Sigmoid colon (tissue), 7 donors: ENCODE data around the gene TIAM1. TPM values are rescaled to one million over a fixed set of nuclear protein-coding genes. Genes with fewer than 3 reads are reported as not detected.

Experiments used
- DNase-seq: peaks from one replicate; pipeline ENCODE4 v3.0.0-alpha.2; 2019
- H3K27ac ChIP-seq, 4 donors: fragments of 200-600 bp; sonication (generic); one replicate each; pipeline ENCODE4 v1.5.1; 2016 to 2019; ENCODE audit warnings: mild to moderate bottlenecking in 1 of 4
- H3K27me3 ChIP-seq, 3 donors: fragments of 200-600 bp; sonication (generic); one replicate each; pipeline ENCODE4 v1.5.1; 2019; ENCODE audit warnings: mild to moderate bottlenecking in 1 of 3
- H3K36me3 ChIP-seq, 4 donors: fragments of 200-600 bp; sonication (generic); one replicate each; pipeline ENCODE4 v1.5.1; 2016 to 2019
- H3K4me1 ChIP-seq, 4 donors: fragments of 200-600 bp; sonication (generic); one replicate each; pipeline ENCODE4 v1.5.1; 2017 to 2019
- H3K4me3 ChIP-seq, 4 donors: fragments of 200-600 bp; sonication (generic); one replicate each; pipeline ENCODE4 v1.5.1; 2017 to 2019; ENCODE audit warnings: mild to moderate bottlenecking in 2 of 4, moderate library complexity in 1 of 4
- H3K9me3 ChIP-seq, 4 donors: fragments of 200-600 bp in 3 of 4; sonication (generic) in 3 of 4; one replicate each; pipeline versions ENCODE4 v1.5.1 to v1.6.1; 2013 to 2019
- EP300 ChIP-seq, 4 donors: sonication (generic); formaldehyde crosslinking; IDR thresholded peaks; one replicate each; pipeline ENCODE4 v1.6.1; 2017; ENCODE audit warnings: antibody characterized with exemption in 4 of 4
- POLR2A ChIP-seq, 2 donors: fragments of 450-650 bp; IDR thresholded peaks; one replicate each; pipeline ENCODE4 v1.6.1; 2016; ENCODE audit warnings: antibody characterized with exemption in 2 of 2, mild to moderate bottlenecking in 2 of 2, moderate library complexity in 2 of 2
- POLR2AphosphoS5 ChIP-seq, 4 donors: sonication (generic); formaldehyde crosslinking; IDR thresholded peaks; one replicate each; pipeline ENCODE4 v1.6.1; 2017; ENCODE audit warnings: antibody characterized with exemption in 4 of 4
- WGBS, 2 donors: extraction: QIAGEN DNeasy Blood & Tissue Kit; methylation state at CpG; one replicate each; pipeline ENCODE4 v1.1.7; 2013; 5-methylcytosine and 5-hydroxymethylcytosine counted together
- intact Hi-C: fragments of 100-400 bp; cut with DNase I; formaldehyde crosslinking; loops from one replicate; pipeline ENCODE4 v1.15.1; 2023
- polyA plus RNA-seq, 3 donors: library from polyadenylated mRNA; stranded (reverse); fragments of 200-250 nt; gene quantifications; one replicate each; pipeline ENCODE4 v1.2.3, GENCODE V29; 2013
- total RNA-seq, 4 donors: library from RNA; depleted of rRNA; stranded (reverse); fragments of >200 nt; gene quantifications; one replicate each; pipeline ENCODE4 v1.1.0, GENCODE V29; 2016
- TF ChIP-seq, protein P1 (sequence below), 4 experiments: fragments of 450-650 bp in 3 of 4; fragments of 200-600 bp in 1 of 4; IDR thresholded peaks; one replicate each; pipeline ENCODE4 v1.5.1; 2016 to 2019; ENCODE audit warnings: antibody characterized with exemption in 4 of 4, mild to moderate bottlenecking in 3 of 4, moderate library complexity in 2 of 4
- donor health status: healthy with polysubstance abuse.
- donor health status: Bipolar disorder and iron deficiency.
- donor health status: healthy.

The TIAM1 gene
- total and polyA plus RNA-seq, 7 donors, result 1.2 to 20.5 (median 8.6) TPM

GRCh38 chr21:31156662-31157061 lies 187.4 kb downstream of the TIAM1 start:
- no peaks in the 10 kb centered on the region for H3K36me3 ChIP-seq
- peaks cover 0 to 4% (median 0%) of the 10 kb centered on the region in 3 donors for H3K27me3 ChIP-seq
- WGBS, 2 donors, result 89 to 93% methylated on average over 2 of the region's 2 CpGs
- intact Hi-C loops, result no loop called here
- peaks cover 0 to 10% (median 4%) of the 10 kb centered on the region in 4 donors for H3K9me3 ChIP-seq
- no peaks in the 10 kb centered on the region for H3K4me1 ChIP-seq
- no peak overlapping the region for H3K4me3 ChIP-seq
- DNase-seq, result no peak
- H3K27ac ChIP-seq, result no peak overlapping the region
- TF ChIP-seq, protein P1, sequence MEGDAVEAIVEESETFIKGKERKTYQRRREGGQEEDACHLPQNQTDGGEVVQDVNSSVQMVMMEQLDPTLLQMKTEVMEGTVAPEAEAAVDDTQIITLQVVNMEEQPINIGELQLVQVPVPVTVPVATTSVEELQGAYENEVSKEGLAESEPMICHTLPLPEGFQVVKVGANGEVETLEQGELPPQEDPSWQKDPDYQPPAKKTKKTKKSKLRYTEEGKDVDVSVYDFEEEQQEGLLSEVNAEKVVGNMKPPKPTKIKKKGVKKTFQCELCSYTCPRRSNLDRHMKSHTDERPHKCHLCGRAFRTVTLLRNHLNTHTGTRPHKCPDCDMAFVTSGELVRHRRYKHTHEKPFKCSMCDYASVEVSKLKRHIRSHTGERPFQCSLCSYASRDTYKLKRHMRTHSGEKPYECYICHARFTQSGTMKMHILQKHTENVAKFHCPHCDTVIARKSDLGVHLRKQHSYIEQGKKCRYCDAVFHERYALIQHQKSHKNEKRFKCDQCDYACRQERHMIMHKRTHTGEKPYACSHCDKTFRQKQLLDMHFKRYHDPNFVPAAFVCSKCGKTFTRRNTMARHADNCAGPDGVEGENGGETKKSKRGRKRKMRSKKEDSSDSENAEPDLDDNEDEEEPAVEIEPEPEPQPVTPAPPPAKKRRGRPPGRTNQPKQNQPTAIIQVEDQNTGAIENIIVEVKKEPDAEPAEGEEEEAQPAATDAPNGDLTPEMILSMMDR (IDR thresholded peaks at IDR 0.05), result no peak
- TF ChIP-seq POLR2A (IDR thresholded peaks at IDR 0.05) (no peak), POLR2AphosphoS5 (IDR thresholded peaks at IDR 0.05) (no peak), EP300 (IDR thresholded peaks at IDR 0.05) (no peak)

DNA sequence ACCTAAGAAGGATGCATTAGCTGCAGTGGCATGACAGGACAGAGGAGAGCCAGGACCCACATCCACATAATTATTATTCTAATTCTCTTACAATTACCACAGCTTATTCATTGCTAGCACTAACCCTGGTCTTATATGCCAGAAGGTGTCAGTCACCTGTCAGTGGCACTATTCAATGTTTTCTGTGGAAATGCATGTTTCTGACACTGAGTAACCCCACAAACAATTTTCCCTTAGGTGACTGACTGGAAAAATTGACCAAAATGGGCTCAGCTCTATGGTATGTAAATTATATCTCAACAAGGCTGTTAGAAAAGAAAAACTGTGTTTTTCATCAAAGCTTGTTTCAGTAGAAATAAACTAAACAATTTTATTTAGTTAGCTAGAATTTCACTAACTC lies 187.9 kb downstream of the TIAM1 start:
- intact Hi-C loops, result no loop called here

DNA sequence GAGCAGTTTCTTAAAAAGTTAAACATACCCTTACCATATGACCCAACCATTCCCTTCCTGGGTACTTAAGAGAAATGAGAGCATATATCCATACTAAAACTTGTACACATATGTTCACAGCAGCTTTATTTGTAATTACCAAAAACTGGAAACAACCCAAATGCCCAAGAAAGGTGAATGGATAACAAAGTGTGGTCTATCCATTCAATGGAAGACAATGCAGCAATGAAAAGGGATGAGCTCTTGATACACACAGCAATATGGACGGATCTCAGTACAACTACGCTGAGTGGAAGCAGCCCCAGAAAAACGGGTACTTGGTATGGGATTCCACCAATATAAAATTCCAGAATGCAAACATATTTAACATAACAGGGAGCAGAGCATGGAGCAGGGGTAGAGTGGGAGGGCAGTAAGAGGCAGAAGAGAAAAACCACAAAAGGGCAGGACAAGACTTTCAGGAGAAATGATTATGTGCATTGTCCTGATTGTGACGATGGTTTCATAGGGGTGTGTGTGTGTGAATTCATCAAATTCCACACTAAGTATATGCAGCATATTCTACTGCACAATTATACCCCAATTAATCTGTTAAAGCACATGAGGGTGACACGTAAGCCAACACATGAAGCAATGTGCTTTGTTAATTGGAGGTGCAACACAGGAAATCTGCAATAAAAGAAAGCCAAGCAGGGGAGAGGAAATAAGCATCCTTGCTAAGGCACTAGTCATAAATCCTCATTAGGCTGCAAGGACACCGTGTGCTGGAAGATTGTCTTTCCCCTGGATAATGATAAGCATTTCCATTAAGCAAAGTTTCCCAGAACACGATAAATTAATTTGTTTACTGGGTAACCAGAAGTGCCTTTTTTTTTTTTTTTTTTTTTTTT lies 192.7 kb downstream of the TIAM1 start:
- peak overlapping the region in 1 of 4 donors; percentile 38 for H3K27ac ChIP-seq
- intact Hi-C loops, result no loop called here
- H3K4me1 ChIP-seq, result no peaks in the 10 kb centered on the region
- no peaks in the 10 kb centered on the region for H3K36me3 ChIP-seq
- TF ChIP-seq, protein P1 (IDR thresholded peaks at IDR 0.05), result no peak
- TF ChIP-seq POLR2AphosphoS5 (IDR thresholded peaks at IDR 0.05) (peak; percentile 44 to 68 (median 54)), EP300 (IDR thresholded peaks at IDR 0.05) (peak in 1 of 4 donors; percentile 68), POLR2A (IDR thresholded peaks at IDR 0.05) (no peak)
- DNase-seq, result no peak
- H3K9me3 ChIP-seq, result peaks cover 0 to 4% (median 0%) of the 10 kb centered on the region in 4 donors
- H3K27me3 ChIP-seq, result no peaks in the 10 kb centered on the region
- H3K4me3 ChIP-seq, result no peak overlapping the region
- WGBS, 2 donors, result 82 to 86% methylated on average over 7 of the region's 7 CpGs

More for the DNA sequence above, 187.9 kb downstream of the TIAM1 start:
- H3K4me3 ChIP-seq, result no peak overlapping the region
- peaks cover 0 to 4% (median 0%) of the 10 kb centered on the region in 3 donors for H3K27me3 ChIP-seq
- H3K36me3 ChIP-seq, result no peaks in the 10 kb centered on the region
- H3K4me1 ChIP-seq, result no peaks in the 10 kb centered on the region
- peaks cover 0 to 10% (median 4%) of the 10 kb centered on the region in 4 donors for H3K9me3 ChIP-seq
- TF ChIP-seq POLR2AphosphoS5 (IDR thresholded peaks at IDR 0.05) (no peak), POLR2A (IDR thresholded peaks at IDR 0.05) (no peak), EP300 (IDR thresholded peaks at IDR 0.05) (no peak)
- TF ChIP-seq, protein P1 (IDR thresholded peaks at IDR 0.05), result no peak
- no peak overlapping the region for H3K27ac ChIP-seq
- no peak for DNase-seq

GRCh38 chr21:31145274-31145673 lies 198.8 kb downstream of the TIAM1 start:
- no peaks in the 10 kb centered on the region for H3K4me1 ChIP-seq
- H3K9me3 ChIP-seq, result no peaks in the 10 kb centered on the region
- H3K4me3 ChIP-seq, result no peak overlapping the region
- H3K27me3 ChIP-seq, result no peaks in the 10 kb centered on the region
- no peak overlapping the region for H3K27ac ChIP-seq
- H3K36me3 ChIP-seq, result no peaks in the 10 kb centered on the region
- no peak for TF ChIP-seq POLR2A (IDR thresholded peaks at IDR 0.05)
- no peak for TF ChIP-seq POLR2AphosphoS5 (IDR thresholded peaks at IDR 0.05)
- TF ChIP-seq EP300 (IDR thresholded peaks at IDR 0.05), result no peak
- TF ChIP-seq, protein P1 (IDR thresholded peaks at IDR 0.05), result no peak
- intact Hi-C loops, result no loop called here
- WGBS, 2 donors, result 56 to 65% methylated on average over 3 of the region's 3 CpGs
- no peak for DNase-seq
